Duodenal mucosa (tissue), 2 donors: ENCODE data around the gene OR11G2.
"Not testable (repeated sequence)": the region's sequence is repeated elsewhere in the genome, so short reads cannot be mapped to it uniquely, and the experiment has no call there.

Source experiments
- H3K27ac ChIP-seq: one replicate; pipeline ENCODE4 v1.7.0; 2013; ENCODE audit warnings: low read depth, low read length
- H3K27me3 ChIP-seq, 2 donors: one replicate each; pipeline ENCODE4 v1.7.0; 2013; ENCODE audit warnings: low read length in 2 of 2, control low read depth in 1 of 2; ENCODE audit not compliant: insufficient read depth in 2 of 2, control insufficient read depth in 1 of 2
- H3K36me3 ChIP-seq, 2 donors: one replicate each; pipeline ENCODE4 v1.7.0; 2013; ENCODE audit warnings: low read length in 2 of 2, control low read depth in 1 of 2; ENCODE audit not compliant: insufficient read depth in 2 of 2, control insufficient read depth in 1 of 2
- H3K4me1 ChIP-seq, 2 donors: one replicate each; pipeline ENCODE4 v1.7.0; 2013; ENCODE audit warnings: low read length in 2 of 2, control low read depth in 1 of 2; ENCODE audit not compliant: insufficient read depth in 2 of 2, control insufficient read depth in 1 of 2
- H3K4me3 ChIP-seq, 2 donors: one replicate each; pipeline ENCODE4 v1.7.0; 2013; ENCODE audit warnings: low read length in 2 of 2, low read depth in 1 of 2
- H3K9ac ChIP-seq, 2 donors: one replicate each; pipeline ENCODE4 v1.7.0; 2013; ENCODE audit warnings: low read length in 2 of 2, low read depth in 1 of 2
- H3K9me3 ChIP-seq, 2 donors: one replicate each; pipeline ENCODE4 v1.7.0; 2013; ENCODE audit warnings: low read length in 2 of 2, control low read depth in 1 of 2; ENCODE audit not compliant: control insufficient read depth in 1 of 2

OR11G2 gene

GRCh38 chr14:20212406-20212805 is 21.7 kb downstream of the OR11G2 start:
- H3K4me3 ChIP-seq, H3K27me3 ChIP-seq, H3K4me1 ChIP-seq, H3K9me3 ChIP-seq, H3K9ac ChIP-seq, H3K27ac ChIP-seq, H3K36me3 ChIP-seq: not testable (repeated sequence)

DNA sequence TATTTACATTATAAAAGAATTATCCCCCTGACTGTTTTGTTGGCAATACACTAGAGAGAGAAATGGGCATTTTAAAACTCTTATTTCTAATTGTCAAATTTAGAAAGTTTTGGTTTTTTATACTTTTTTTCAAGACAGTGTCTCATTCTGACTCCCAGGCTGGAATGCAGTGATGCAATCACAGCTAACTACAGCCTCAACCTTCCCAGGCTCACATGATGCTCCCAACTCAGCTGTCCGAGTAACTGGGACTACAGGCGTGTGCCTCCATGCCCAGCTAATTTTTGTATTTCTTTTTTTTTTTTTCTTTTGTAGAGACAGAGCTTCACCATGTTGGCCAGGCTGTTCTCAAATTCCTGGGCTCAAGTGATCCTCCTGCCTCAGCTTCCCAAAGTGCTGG is 24.5 kb downstream of the OR11G2 start:
- Histone ChIP-seq H3K9ac (no peak overlapping the region), H3K36me3 (no peaks in the 10 kb centered on the region), H3K4me3 (no peak overlapping the region), H3K9me3 (peaks cover 0 to 7% of the 10 kb centered on the region in 2 donors), H3K4me1 (no peaks in the 10 kb centered on the region), H3K27ac (no peak overlapping the region), H3K27me3 (no peaks in the 10 kb centered on the region)

- H3K27me3 ChIP-seq = no peaks in the 10 kb centered on the region
- H3K9ac ChIP-seq = no peak overlapping the region
- no peak overlapping the region for H3K4me3 ChIP-seq
- no peak overlapping the region for H3K27ac ChIP-seq
- H3K4me1 ChIP-seq = no peaks in the 10 kb centered on the region
- no peaks in the 10 kb centered on the region for H3K36me3 ChIP-seq
- H3K9me3 ChIP-seq = peaks cover 0 to 7% of the 10 kb centered on the region in 2 donors
These were observed 28.3 kb downstream of the OR11G2 start for GRCh38 chr14:20219033-20219432.

DNA sequence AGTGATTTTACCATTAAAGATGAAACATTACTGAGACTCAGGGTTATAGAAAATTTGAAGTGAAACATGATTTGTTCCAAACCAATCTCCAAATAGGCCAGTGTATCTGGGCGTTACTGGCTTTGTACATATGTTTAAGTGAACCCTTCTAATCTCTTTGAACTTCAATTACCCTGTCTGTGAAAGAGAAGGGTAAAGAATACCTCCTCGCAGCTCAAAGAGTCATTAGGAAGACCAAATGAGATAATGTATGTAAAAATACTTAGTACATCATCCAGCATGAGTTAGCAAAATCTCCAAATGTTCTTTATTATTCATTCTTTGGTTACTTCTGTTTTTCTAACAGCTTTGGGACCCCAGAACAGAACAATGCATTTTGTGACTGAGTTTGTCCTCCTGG is 32.7 kb downstream of the OR11G2 start, which contains the start of gene OR11H6:
TSS of gene OR11H6 (plus strand) at position 301 of the 400 bp plus-strand sequence. CDS start at position 301, 0 bp downstream.
- Histone ChIP-seq H3K4me3 (no peak within 1 kb of the TSS), H3K9me3 (no peaks in the 10 kb centered on the region), H3K27ac (no peak within 1 kb of the TSS), H3K36me3 (no peaks in the 10 kb centered on the region), H3K4me1 (no peaks in the 10 kb centered on the region), H3K9ac (no peak within 1 kb of the TSS), H3K27me3 (no peaks in the 10 kb centered on the region)

DNA sequence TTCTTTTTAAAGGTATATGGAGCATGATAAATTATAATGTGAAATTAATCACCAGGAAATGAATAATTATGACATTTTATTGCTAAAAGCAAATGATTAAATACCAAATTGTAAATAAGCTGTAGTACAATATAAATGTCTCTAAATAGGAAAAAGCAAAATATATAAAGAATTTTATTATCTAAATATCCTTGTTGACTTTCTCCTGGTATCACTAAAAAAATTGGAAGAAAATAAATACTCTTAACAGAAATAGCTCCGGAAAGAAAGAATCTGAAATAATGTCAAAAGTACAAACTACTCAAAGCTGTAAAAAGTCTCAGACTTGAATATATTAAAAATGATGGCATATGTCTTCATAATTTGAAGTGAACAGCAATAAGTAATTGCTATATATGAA is 38.0 kb downstream of the OR11G2 start, which contains the start of gene OR11H7:
TSS of gene OR11H7 (plus strand) at position 301 of the 400 bp plus-strand sequence.
- Histone ChIP-seq H3K4me3 (no peak within 1 kb of the TSS), H3K27ac (no peak within 1 kb of the TSS), H3K9ac (no peak within 1 kb of the TSS), H3K4me1 (no peaks in the 10 kb centered on the region), H3K27me3 (no peaks in the 10 kb centered on the region), H3K36me3 (no peaks in the 10 kb centered on the region), H3K9me3 (no peaks in the 10 kb centered on the region)

DNA sequence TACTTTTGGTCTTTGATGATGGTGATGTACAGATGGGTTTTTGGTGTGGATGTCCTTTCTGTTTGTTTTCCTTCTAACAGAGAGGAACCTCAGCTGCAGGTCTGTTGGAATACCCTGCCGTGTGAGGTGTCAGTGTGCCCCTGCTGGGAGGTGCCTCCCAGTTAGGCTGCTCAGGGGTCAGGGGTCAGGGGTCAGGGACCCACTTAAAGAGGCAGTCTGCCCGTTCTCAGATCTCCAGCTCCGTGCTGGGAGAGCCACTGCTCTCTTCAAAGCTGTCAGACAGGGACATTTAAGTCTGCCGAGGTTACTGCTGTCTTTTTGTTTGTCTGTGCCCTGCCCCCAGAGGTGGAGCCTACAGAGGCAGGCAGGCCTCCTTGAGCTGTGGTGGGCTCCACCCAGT is 44.7 kb downstream of the OR11G2 start:
- not testable (repeated sequence) for H3K27me3 ChIP-seq, H3K4me3 ChIP-seq, H3K4me1 ChIP-seq, H3K9me3 ChIP-seq, H3K36me3 ChIP-seq, H3K27ac ChIP-seq, H3K9ac ChIP-seq

DNA sequence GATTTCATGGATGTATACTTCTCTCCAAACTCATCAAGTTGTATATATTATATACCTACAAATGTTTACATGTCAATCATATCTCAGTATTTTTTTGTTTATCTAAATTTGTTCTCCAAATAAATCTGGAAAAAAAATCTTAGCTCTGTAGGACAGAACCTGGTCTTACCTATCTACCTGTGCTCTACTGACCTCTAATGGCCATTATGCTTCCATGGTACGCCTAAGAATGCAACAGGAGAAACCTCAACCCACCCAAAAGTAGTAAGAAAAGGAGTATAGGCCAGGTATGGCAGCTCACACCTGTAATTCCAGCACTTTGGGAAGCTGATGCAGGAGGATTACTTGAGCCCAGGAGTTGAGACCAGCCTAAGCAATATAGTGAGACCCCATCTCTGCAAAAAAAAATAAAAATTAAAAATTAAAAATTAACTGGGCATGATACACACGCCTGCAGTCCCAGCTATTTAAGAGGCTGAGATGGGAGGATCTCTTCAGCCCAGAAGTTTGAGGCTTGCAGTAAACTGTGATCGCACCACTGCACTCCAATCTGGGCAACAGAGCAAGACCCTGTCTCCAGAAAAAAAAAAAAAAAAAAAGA is 57.0 kb downstream of the OR11G2 start:
- Histone ChIP-seq H3K9ac (no peak overlapping the region), H3K27ac (no peak overlapping the region), H3K4me1 (no peaks in the 10 kb centered on the region), H3K27me3 (no peaks in the 10 kb centered on the region), H3K36me3 (no peaks in the 10 kb centered on the region), H3K9me3 (peaks cover 2 to 6% of the 10 kb centered on the region in 2 donors), H3K4me3 (no peak overlapping the region)
